ENCODE results near the gene CSNK1G2.

GRCh38 chr19:1935484-1936208, 5.3 kb upstream of the CSNK1G2 start:
- TF ChIP-seq CTCF (IDR thresholded peaks at IDR 0.05) (no peak), POLR2A (IDR thresholded peaks at IDR 0.05) (no peak), POLR2AphosphoS5 (IDR thresholded peaks at IDR 0.05) (no peak)
